RWPE1 (cell line): ENCODE data around the gene CFAP91.

ENCODE experiments used
- CTCF ChIA-PET: fragments of 350-600 bp; sonication (Branson Sonifier 250); formaldehyde crosslinking; extraction: SDS; loops from one replicate; lab custom pipeline; 2021; lab: Yijun Ruan, JAX
- POLR2A ChIA-PET: fragments of 400-600 bp; formaldehyde crosslinking; extraction: SDS; loops from one replicate; lab custom pipeline; 2020; ENCODE audit warnings: antibody characterized with exemption; ENCODE audit not compliant: low non-redundant PET; lab: Yijun Ruan, JAX
- DNase-seq: peaks from one replicate; pipeline ENCODE4 v3.0.0; 2012; ENCODE audit warnings: low spot score
- H3K27ac ChIP-seq: fragments of 450-650 bp; 2 replicates; pipeline ENCODE4 v1.5.1; 2017
- TF ChIP-seq, protein P1 (sequence below): fragments of 450-650 bp; conservative IDR thresholded peaks from 2 replicates; pipeline ENCODE4 v1.5.1; 2017; ENCODE audit warnings: low read depth, mild to moderate bottlenecking

Gene CFAP91

DNA sequence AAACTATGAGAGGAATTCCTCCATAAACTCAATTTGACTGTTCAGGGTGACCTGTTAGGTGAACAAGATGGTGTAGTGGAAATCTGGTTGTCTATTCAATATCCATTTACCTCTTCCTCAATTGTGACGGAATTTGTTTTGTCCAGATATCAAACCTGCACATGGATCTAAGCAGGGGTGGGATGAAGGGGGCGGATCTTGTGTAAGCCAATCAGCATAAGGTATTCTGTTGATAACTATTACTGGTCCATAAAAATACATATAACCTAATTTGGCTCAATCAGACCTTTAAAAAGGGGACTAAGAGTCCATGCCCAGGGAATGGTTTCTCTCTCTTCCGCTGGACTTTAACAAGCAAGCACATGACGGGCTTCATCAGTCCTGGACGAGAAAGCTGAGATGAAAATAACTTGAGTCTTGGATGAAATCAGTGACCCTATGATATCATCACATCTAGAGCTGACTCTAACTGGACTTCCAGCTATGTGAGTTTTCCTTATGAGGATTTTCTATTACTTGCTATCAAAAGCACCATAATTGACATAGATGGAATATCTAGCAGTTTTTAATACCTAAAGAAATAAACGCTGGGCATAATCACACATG is 36.8 kb upstream of the CFAP91 start:
- no peak overlapping the region for H3K27ac ChIP-seq
- TF ChIP-seq, protein P1, sequence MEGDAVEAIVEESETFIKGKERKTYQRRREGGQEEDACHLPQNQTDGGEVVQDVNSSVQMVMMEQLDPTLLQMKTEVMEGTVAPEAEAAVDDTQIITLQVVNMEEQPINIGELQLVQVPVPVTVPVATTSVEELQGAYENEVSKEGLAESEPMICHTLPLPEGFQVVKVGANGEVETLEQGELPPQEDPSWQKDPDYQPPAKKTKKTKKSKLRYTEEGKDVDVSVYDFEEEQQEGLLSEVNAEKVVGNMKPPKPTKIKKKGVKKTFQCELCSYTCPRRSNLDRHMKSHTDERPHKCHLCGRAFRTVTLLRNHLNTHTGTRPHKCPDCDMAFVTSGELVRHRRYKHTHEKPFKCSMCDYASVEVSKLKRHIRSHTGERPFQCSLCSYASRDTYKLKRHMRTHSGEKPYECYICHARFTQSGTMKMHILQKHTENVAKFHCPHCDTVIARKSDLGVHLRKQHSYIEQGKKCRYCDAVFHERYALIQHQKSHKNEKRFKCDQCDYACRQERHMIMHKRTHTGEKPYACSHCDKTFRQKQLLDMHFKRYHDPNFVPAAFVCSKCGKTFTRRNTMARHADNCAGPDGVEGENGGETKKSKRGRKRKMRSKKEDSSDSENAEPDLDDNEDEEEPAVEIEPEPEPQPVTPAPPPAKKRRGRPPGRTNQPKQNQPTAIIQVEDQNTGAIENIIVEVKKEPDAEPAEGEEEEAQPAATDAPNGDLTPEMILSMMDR = no peak
- ChIA-PET POLR2A (no interaction called here), CTCF (no interaction called here)
- DNase-seq = no peak

DNA sequence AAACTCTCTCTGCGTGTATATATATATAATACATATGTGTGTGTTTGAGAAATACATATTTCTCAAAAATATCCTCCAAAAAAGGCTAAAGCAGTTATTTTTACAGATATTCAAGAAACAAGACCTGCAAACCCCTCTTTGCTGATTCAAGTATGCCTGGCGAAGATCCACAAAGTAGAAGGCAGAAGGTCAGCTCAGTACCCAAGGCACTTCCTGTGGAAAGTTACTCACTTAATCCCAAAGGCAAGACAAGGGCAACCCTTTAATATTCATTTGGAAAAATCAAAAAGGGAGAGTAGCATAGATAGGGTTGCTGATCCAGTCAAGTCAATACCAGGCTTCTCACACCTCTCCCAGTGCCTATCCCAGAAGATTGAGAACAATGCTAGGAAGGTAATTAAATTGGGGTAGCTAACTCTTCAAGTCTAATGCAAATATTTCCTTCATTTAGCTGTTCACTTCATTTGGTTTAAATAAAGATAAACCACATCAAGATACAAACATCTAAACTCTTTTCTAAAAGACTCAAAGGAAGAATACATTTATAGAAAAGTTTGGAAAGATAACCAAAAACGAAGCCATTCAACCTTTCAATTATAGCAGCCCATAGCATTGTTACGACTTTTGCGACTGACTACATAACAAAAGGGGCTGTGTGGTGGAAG is 32.8 kb upstream of the CFAP91 start:
- TF ChIP-seq, protein P1 = no peak
- POLR2A ChIA-PET = no interaction called here
- DNase-seq = no peak
- CTCF ChIA-PET = no interaction called here
- H3K27ac ChIP-seq = no peak overlapping the region

DNA sequence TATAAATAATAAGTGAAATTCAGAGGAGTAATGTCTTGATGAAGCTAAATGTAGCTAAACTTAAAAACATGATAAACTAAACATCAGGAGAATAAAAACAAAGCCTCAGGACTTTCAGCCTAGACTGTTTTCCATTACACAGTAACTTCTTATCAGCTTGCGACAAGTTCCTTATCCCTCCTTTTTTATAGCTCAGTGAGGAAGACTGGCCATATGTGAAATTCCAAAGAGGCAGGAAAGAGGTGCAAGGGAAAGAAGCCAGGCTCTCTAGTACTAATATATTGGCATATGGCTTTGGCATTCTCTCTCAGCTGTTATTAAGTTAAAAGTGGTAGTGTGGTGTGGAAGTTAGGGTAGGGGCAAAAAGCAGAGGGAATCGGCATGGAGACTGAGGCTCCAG is 30.0 kb upstream of the CFAP91 start:
- DNase-seq = no peak
- H3K27ac ChIP-seq = no peak overlapping the region
- ChIA-PET POLR2A (no interaction called here), CTCF (interaction anchor here (0.6 kb wide), 1 partner anchor 188 kb away, joined by 3 read pairs; no protein-coding TSS in a partner anchor)
- TF ChIP-seq, protein P1 = no peak

DNA sequence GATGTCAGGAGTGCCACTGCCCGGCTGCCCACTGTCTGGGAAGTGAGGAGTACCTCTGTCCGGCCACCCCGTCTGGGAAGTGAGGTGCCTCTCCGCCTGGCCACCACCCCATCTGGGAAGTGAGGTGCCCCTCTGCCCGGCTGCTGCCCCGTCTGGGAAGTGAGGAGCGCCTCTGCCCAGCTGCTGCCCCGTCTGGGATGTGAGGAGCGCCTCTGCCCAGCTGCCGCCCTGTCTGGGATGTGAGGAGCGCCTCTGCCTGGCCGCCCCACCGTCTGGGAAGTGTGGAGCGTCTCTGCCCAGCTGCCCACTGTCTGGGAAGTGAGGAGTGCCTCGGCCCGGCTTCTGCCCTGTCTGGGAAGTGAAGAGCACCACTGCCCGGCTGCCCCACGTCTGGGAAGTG is 28.9 kb upstream of the CFAP91 start:
- DNase-seq = no peak
- TF ChIP-seq, protein P1 = no peak
- POLR2A ChIA-PET = no interaction called here
- H3K27ac ChIP-seq = no peak overlapping the region
- CTCF ChIA-PET = no interaction called here

DNA sequence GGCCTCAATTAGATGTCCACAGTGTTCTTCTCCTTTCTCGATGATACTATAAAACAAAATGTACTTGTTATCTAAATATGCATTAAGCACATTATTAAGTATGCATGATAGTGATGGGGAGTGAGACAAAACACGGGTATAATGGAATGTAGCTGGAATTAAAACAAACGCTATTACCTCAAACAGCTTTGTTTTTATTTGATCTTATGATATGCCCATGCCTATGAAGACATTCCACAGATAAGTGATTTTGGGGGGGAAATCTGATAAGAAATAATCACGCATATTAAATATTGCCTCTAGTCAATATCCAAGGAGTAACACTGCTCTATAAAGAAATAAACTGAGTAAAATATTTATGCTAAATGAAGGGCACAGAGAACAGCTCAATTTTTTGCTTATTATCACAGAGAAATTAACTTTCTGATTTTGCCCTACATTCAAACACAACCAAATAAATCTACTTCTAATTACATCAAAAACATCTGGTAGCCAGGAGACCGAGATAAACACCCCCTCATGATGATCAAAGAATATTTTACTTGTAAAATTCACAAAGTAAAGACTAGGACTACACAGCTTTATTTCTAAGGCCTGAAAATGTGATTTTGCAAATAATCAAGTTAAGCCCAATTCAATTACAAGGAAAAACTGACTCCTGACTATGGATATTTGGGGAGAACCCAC is 27.5 kb upstream of the CFAP91 start:
- no peak overlapping the region for H3K27ac ChIP-seq
- ChIA-PET POLR2A (no interaction called here), CTCF (interaction anchor here (0.6 kb wide), 1 partner anchor 863 kb away, joined by 3 read pairs; no protein-coding TSS in a partner anchor)
- TF ChIP-seq, protein P1 = no peak
- no peak for DNase-seq

DNA sequence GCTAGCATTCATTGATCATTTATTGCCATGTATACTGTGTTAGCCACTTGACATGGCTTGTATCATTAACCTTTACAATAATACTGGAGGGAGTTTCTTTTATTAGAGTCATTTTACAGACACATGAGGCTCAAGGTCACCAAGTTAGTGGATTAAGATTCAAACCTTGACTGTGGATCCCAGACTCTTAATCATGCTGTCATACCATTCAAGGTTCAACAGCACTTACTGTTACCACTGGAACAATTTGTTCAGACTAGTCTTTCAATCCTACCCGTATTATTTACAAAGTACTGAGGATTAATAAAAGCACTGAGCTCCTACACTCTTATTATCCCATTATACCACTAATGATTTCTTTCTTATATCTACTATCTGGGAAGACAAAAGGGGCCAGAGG is 26.8 kb upstream of the CFAP91 start:
- POLR2A ChIA-PET = interaction anchor here (1.9 kb wide), 1 partner anchor 177 kb away, joined by 5 read pairs; the partner anchor contains the start of gene TIMMDC1
- CTCF ChIA-PET = no interaction called here
- no peak for DNase-seq
- no peak overlapping the region for H3K27ac ChIP-seq
- TF ChIP-seq, protein P1 = no peak
